Esophagus muscularis mucosa (tissue), 3 donors: ENCODE results near the gene TRAK1.

Source experiments
- CTCF ChIP-seq, 3 experiments: fragments of 200-600 bp in 2 of 3; fragments of 450-650 bp in 1 of 3; sonication (generic) in 2 of 3; IDR thresholded peaks; one replicate each; pipeline ENCODE4 v1.5.1; 2017 to 2019; ENCODE audit warnings: antibody characterized with exemption in 3 of 3, mild to moderate bottlenecking in 2 of 3, moderate library complexity in 1 of 3
- POLR2A ChIP-seq: fragments of 450-650 bp; IDR thresholded peaks from one replicate; pipeline ENCODE4 v1.6.1; 2017; ENCODE audit warnings: antibody characterized with exemption, moderate library complexity, mild to moderate bottlenecking, low read depth
- POLR2AphosphoS5 ChIP-seq, 2 donors: sonication (generic); formaldehyde crosslinking; IDR thresholded peaks; one replicate each; pipeline ENCODE4 v1.6.1; 2017; ENCODE audit warnings: antibody characterized with exemption in 2 of 2

GRCh38 chr3:42144209-42144608 lies 53.1 kb downstream of the TRAK1 start:
- TF ChIP-seq CTCF (IDR thresholded peaks at IDR 0.05) (no peak), POLR2AphosphoS5 (IDR thresholded peaks at IDR 0.05) (no peak), POLR2A (no peak)
